Skeletal muscle satellite cell (primary cell): Measurements from ENCODE around the gene CFAP97D2.

Experiments
- H3K27me3 ChIP-seq: 2 replicates; pipeline ENCODE4 v1.7.0; 2013; ENCODE audit warnings: low read length; ENCODE audit not compliant: control insufficient read depth, insufficient read depth
- H3K36me3 ChIP-seq: 2 replicates; pipeline ENCODE4 v1.7.0; 2013; ENCODE audit warnings: mild to moderate bottlenecking, control low read depth, low read length; ENCODE audit not compliant: insufficient read depth
- H3K4me1 ChIP-seq: 2 replicates; pipeline ENCODE4 v1.7.0; 2013; ENCODE audit warnings: low read length; ENCODE audit not compliant: control insufficient read depth, insufficient read depth
- H3K4me2 ChIP-seq: 2 replicates; pipeline ENCODE4 v1.7.0; 2013; ENCODE audit warnings: mild to moderate bottlenecking, low read length
- H3K4me3 ChIP-seq: 2 replicates; pipeline ENCODE4 v1.7.0; 2013; ENCODE audit warnings: low read length
- H3K9ac ChIP-seq: 2 replicates; pipeline ENCODE4 v1.7.0; 2013; ENCODE audit warnings: mild to moderate bottlenecking, low read depth, low read length, moderate library complexity
- H3K9me3 ChIP-seq: replicated peaks from 2 replicates; pipeline ENCODE4 v1.7.0; 2013; ENCODE audit warnings: mild to moderate bottlenecking, control low read depth, low read length

Gene CFAP97D2

DNA sequence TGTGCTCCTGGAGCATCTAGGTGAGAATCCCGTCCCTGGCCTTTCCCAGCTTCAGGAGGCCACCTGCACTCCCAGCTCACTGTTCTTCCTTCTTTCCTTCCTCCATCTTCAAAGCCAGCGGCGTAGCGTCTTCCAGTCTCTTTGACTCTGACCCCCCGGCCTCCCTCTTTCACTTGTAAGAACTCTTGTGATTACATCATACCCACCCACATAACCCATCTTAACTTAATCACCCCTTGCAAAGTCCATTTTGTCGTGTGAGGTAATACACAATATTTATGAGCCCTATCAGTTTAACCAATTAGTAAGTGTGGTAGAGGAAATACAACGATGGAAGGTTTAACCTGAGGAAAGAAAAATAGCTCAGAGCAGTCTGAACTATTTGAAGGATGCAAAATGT lies 51.1 kb downstream of the CFAP97D2 start:
- no peak overlapping the region for H3K9ac ChIP-seq
- peaks cover 20% of the 10 kb centered on the region for H3K27me3 ChIP-seq

DNA sequence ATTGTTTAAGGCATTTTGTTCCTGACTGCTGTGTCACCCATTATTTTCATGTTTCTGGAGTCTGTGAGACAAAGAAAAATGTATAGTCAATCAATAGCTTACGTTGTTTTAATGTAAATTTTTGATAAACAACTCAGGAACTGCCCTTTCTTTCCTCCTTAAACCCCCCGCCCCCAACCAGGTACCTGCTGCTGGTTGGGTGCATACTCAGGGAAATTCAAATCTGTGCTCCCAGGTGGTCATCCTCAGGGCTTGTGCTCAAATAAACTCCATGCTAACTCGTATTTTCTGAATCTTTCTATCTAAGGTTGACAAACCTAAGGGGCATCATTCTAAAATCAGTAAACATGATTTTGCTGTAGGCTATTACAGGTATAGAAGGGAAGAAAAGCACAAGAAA lies 51.5 kb downstream of the CFAP97D2 start:
- Histone ChIP-seq H3K4me2 (no peak overlapping the region), H3K4me3 (no peak overlapping the region), H3K9ac (no peak overlapping the region), H3K4me1 (peaks cover 5% of the 10 kb centered on the region), H3K36me3 (no peaks in the 10 kb centered on the region), H3K27me3 (peaks cover 20% of the 10 kb centered on the region), H3K9me3 (no peaks in the 10 kb centered on the region)

More for the DNA sequence above, 51.1 kb downstream of the CFAP97D2 start:
- Histone ChIP-seq H3K9me3 (no peaks in the 10 kb centered on the region), H3K4me3 (no peak overlapping the region), H3K4me2 (no peak overlapping the region), H3K36me3 (no peaks in the 10 kb centered on the region), H3K4me1 (peaks cover 5% of the 10 kb centered on the region)

DNA sequence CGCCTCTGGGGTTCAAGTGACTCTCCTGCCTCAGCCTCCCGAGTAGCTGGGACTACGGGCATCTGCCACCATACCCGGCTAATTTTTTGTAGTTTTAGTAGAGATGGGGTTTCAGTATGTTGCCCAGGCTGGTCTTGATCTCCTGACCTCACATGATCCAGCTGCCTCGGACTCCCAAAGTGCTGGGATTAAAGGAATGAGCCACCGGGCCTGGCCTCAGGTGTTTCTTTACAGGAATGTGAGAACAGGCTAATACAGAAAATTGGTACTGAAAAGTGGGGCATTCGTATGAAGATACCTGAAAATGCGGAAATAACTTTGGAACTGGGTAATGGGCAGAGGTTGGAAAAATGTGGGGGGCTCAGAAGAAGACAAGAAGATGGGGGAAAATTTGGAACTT lies 52.8 kb downstream of the CFAP97D2 start:
- no peaks in the 10 kb centered on the region for H3K9me3 ChIP-seq
- H3K4me3 ChIP-seq: no peak overlapping the region
- no peak overlapping the region for H3K4me2 ChIP-seq
- H3K36me3 ChIP-seq: peaks cover 3% of the 10 kb centered on the region
- H3K27me3 ChIP-seq: peaks cover 20% of the 10 kb centered on the region
- peaks cover 5% of the 10 kb centered on the region for H3K4me1 ChIP-seq
- H3K9ac ChIP-seq: no peak overlapping the region

DNA sequence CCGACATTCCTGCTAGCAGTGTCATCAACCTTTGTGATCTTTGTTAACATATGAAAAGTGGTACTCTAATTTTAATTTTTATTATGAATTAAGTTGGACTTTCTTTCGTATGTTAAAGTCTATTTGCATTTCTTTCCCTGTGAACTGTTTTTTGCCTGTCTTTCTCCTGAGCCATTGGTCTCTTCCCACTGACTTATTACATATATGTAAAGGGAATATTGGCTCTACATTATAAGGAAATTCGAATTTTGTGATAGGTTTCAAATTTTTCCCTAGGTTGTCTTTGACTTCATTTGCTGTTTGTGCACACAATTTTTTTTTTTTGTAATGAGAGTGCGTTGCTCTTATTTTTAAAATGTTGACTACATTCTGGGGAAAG lies 55.2 kb downstream of the CFAP97D2 start:
- H3K9ac ChIP-seq: peak overlapping the region; percentile 50
- H3K27me3 ChIP-seq: peaks cover 11% of the 10 kb centered on the region
- H3K4me1 ChIP-seq: peaks cover 5% of the 10 kb centered on the region
- no peaks in the 10 kb centered on the region for H3K9me3 ChIP-seq
- H3K36me3 ChIP-seq: peaks cover 22% of the 10 kb centered on the region
- peak overlapping the region; percentile 87 for H3K4me3 ChIP-seq
- peak overlapping the region; percentile 96 for H3K4me2 ChIP-seq

DNA sequence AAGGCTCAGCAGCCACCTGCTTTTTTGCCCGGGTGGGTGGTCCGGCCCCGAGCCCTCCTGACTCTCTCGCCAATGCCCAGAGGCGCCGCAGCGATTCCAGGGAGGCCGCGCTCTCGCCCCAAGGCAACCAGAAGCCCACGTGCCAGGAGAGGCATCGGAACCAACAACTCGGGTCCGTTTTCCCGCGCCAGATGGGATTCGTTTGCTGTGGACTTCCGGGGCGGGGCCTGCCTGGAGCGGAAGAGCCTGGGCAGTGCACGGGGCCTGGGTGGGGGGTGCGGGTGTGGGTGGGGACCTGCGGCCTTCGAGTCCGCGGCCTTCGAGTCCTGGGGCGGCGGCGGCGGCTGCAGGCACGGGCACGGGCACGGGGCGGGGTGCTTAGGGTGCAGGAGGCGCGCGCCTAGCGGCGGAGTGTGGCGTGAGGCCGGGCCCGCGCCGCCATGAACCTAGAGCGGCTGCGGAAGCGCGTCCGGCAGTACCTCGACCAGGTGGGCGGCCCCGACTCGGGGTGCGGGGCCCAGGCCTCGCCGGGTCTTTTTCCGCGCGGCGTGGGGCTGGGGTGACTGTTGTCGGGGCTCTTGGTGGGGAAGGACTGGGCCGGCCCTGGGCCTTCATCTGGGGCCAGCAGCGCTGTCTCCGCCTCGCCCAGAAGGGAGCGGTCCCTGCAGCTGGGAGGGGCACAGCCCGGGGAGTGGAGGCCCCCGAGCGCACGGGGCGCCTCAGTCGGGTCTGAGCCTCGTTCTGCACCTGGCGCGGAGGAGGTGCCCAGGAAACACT lies 55.8 kb downstream of the CFAP97D2 start, which contains the start of gene CDC16:
Gene CDC16 (plus strand): TSS at position 253 of the 777 bp plus-strand sequence. CDS start 188 bp downstream, at position 441.
- no peaks in the 10 kb centered on the region for H3K9me3 ChIP-seq
- peaks cover 27% of the 10 kb centered on the region for H3K36me3 ChIP-seq
- H3K4me2 ChIP-seq: peak within 1 kb of the TSS; percentile 96
- peak within 1 kb of the TSS; percentile 87 for H3K4me3 ChIP-seq
- peaks cover 5% of the 10 kb centered on the region for H3K4me1 ChIP-seq
- H3K27me3 ChIP-seq: peaks cover 7% of the 10 kb centered on the region
- peak within 1 kb of the TSS; percentile 93 for H3K9ac ChIP-seq

DNA sequence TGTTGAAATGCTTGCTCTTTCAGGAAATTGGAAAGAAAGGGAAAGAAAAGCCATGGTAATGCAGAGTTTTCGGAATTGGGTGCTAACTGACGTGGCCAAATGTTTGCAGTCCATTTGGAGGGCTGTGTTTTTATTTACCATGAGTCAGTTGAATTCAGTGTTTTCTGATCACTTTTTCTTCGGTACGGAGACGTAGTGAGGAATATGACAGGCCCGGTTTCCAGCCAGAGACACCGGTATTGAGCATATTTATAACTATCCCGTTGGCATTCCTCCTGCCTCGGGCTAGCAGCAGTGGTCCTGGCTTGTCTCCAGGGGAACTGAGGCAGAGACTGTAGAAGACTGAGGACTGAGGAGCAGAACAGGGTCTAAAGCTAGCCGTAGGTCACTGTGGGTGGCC lies 56.6 kb downstream of the CFAP97D2 start:
- Histone ChIP-seq H3K27me3 (peaks cover under 1% of the 10 kb centered on the region), H3K4me1 (peaks cover 5% of the 10 kb centered on the region), H3K9me3 (no peaks in the 10 kb centered on the region), H3K9ac (peak overlapping the region; percentile 93), H3K4me2 (peak overlapping the region; percentile 96), H3K4me3 (peak overlapping the region; percentile 87), H3K36me3 (peaks cover 31% of the 10 kb centered on the region)

DNA sequence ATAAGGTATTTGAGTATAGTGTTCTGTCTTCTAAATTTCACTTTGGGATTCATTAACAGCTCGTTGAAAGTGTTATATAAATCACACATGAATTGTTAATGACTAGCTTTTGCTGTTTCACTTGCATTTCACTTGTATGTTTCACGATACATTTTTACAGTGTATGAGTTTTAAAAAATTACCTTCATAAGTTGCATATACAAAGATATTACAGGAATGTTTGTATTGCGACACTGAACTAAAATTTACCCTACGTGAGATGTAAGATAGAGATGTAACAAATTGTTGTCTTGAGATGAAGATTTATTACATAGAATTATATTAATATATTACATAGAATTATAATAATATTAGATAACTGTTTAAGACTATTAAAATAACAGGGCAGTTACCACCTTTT lies 57.2 kb downstream of the CFAP97D2 start:
- H3K4me3 ChIP-seq: peak overlapping the region; percentile 87
- peaks cover 5% of the 10 kb centered on the region for H3K4me1 ChIP-seq
- H3K9me3 ChIP-seq: no peaks in the 10 kb centered on the region
- peak overlapping the region; percentile 96 for H3K4me2 ChIP-seq
- no peaks in the 10 kb centered on the region for H3K27me3 ChIP-seq
- H3K36me3 ChIP-seq: peaks cover 36% of the 10 kb centered on the region
- peak overlapping the region; percentile 93 for H3K9ac ChIP-seq

DNA sequence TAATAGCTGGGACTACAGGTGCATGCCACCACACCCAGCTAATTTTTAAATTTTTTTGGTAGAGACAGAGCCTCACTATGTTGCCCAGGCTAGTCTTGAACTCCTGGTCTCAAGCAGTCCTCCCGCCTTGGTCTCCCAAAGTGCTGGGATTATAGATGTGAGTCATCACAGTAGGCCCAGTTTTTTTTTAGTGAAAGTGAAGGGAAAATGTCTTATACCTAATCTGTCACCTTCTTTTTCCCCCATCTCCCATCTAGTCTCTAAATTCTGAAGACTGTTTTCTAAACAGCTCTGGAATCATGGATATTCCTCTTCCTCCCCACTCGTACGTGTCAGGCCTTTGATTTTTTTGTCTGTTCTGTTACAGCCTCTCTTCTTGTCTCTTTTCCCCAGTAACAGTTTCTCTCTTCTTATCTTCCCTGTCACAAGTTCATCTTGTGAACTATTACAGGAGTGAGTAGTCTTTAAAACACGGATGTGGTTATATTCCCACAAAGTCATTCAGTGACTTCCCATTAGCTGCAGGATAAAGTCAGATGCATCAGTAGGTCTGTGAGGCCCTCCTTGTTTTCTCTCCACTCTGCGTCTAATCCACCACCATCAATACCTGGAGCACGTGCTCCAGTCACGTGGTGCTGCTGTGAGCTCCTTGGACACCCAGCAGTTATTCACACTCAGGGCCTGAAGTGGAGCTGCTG lies 58.5 kb downstream of the CFAP97D2 start:
- Histone ChIP-seq H3K9me3 (no peaks in the 10 kb centered on the region), H3K4me2 (no peak overlapping the region), H3K9ac (no peak overlapping the region), H3K4me1 (peaks cover 5% of the 10 kb centered on the region), H3K27me3 (no peaks in the 10 kb centered on the region), H3K4me3 (no peak overlapping the region), H3K36me3 (peaks cover 50% of the 10 kb centered on the region)

DNA sequence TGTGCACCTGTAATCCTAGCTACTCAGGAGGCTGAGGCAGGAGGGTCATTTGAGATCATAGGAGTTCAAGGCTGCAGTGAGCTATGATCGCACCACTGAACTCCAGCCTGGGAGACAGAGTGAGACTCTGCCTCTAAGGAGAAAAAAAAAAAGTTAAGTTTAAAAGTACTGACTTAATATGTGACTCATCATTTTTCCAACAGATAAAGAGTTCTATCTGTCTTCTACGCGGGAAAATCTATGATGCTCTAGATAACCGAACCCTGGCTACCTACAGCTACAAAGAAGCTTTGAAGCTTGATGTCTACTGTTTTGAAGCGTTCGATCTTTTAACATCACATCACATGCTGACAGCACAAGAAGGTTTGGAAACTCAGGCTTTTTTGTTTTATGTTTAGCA lies 62.9 kb downstream of the CFAP97D2 start:
- H3K36me3 ChIP-seq: peaks cover 89% of the 10 kb centered on the region
- no peaks in the 10 kb centered on the region for H3K27me3 ChIP-seq
- no peaks in the 10 kb centered on the region for H3K4me1 ChIP-seq

DNA sequence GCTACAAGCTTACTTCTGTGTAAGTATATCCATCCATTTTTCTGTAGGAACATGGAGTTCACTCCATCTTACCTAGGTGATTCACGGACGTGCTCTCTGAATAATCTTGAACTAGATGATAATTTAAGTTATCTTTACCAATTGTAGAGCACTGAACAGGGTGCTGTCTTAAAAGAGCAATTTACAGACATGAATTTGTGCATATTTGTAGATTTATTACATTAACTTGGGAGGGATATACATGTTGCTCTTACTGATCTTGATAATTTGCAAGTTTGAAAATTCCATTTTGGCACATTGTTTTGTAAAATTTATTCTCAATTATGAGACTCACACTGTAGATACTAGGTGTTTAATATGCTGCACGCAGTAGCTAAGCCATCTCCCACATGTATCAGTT lies 64.9 kb downstream of the CFAP97D2 start:
- Histone ChIP-seq H3K9ac (no peak overlapping the region), H3K9me3 (no peaks in the 10 kb centered on the region), H3K4me3 (no peak overlapping the region), H3K27me3 (no peaks in the 10 kb centered on the region), H3K36me3 (peaks cover 90% of the 10 kb centered on the region), H3K4me1 (no peaks in the 10 kb centered on the region), H3K4me2 (no peak overlapping the region)

More for the DNA sequence above, 62.9 kb downstream of the CFAP97D2 start:
- Histone ChIP-seq H3K9me3 (no peaks in the 10 kb centered on the region), H3K4me3 (no peak overlapping the region), H3K4me2 (no peak overlapping the region), H3K9ac (no peak overlapping the region)

DNA sequence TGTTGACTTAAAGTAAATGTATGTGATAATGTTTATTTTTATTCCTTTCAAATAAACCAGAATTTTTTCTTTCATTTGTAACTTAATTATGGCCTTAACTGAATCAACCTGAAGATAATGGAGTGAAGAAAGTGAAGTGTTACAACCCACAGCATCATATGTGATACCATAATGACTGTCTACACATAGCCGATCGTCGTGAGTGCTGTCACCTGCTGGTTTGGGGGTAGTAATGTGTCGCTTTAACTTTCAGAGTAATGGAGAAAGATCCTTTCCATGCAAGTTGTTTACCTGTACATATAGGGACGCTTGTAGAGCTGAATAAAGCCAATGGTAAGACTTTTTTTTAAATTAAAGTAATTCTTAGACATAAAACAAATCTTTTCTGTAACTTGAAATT lies 65.6 kb downstream of the CFAP97D2 start:
- H3K9ac ChIP-seq: no peak overlapping the region
- H3K36me3 ChIP-seq: peaks cover 89% of the 10 kb centered on the region

More for the DNA sequence above, 65.6 kb downstream of the CFAP97D2 start:
- H3K4me2 ChIP-seq: no peak overlapping the region
- no peaks in the 10 kb centered on the region for H3K9me3 ChIP-seq
- H3K4me3 ChIP-seq: no peak overlapping the region
- H3K4me1 ChIP-seq: no peaks in the 10 kb centered on the region
- H3K27me3 ChIP-seq: no peaks in the 10 kb centered on the region
